Nephron progenitor cell (in vitro differentiated cells): Measurements from ENCODE around the gene EPAS1.

Source experiments
- DNase-seq: peaks from one replicate; pipeline ENCODE4 v3.0.0; 2021
- H3K27ac Mint-ChIP-seq: 2 replicates; pipeline ENCODE4 v1.8.0; 2021; ENCODE audit warnings: mild to moderate bottlenecking, moderate library complexity, mixed read lengths
- H3K27me3 Mint-ChIP-seq: 2 replicates; pipeline ENCODE4 v1.8.0; 2021; ENCODE audit warnings: mild to moderate bottlenecking, low read depth, mixed read lengths; ENCODE audit not compliant: poor library complexity
- H3K36me3 Mint-ChIP-seq: 2 replicates; pipeline ENCODE4 v1.8.0; 2021; ENCODE audit warnings: low read depth, mixed read lengths
- H3K4me1 Mint-ChIP-seq: 2 replicates; pipeline ENCODE4 v1.8.0; 2021; ENCODE audit warnings: mixed read lengths
- H3K4me3 Mint-ChIP-seq: 2 replicates; pipeline ENCODE4 v1.8.0; 2021; ENCODE audit warnings: mild to moderate bottlenecking, moderate library complexity, mixed read lengths
- H3K9me3 Mint-ChIP-seq: 2 replicates; pipeline ENCODE4 v1.8.0; 2021; ENCODE audit warnings: mild to moderate bottlenecking, moderate library complexity, mixed read lengths
- TF ChIP-seq, protein P1 (sequence below): fragments of 200-600 bp; sonication (generic); IDR thresholded peaks from 2 replicates; pipeline ENCODE4 v1.5.0; 2021; ENCODE audit warnings: antibody characterized with exemption

Gene EPAS1

DNA sequence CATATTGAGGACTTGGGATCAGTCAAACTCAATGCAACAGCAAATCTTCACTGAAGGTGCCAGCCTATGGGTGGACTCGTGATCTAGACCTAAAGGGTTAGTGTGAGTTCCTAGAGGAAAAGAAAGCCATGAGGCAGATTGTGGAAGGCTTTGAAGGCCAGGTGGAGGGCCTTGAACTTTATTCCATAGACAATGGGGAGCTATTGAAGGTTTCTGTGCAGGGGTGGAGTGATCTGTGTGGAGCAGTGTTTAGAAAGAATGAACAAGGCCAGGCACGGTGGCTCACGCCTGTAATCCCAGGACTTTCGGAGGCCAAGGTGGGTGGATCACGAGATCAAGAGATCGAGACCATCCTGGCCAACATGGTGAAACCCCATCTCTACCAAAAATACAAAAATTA lies 61.5 kb downstream of the EPAS1 start:
- no peak overlapping the region for H3K27ac Mint-ChIP-seq
- H3K4me1 Mint-ChIP-seq: no peaks in the 10 kb centered on the region

GRCh38 chr2:46360303-46360702 lies 63.1 kb downstream of the EPAS1 start:
- DNase-seq: no peak
- H3K4me3 Mint-ChIP-seq: no peak overlapping the region
- H3K4me1 Mint-ChIP-seq: peaks cover 7% of the 10 kb centered on the region

More for the DNA sequence above, 61.5 kb downstream of the EPAS1 start:
- Mint-ChIP-seq H3K36me3 (no peaks in the 10 kb centered on the region), H3K27me3 (peaks cover 19% of the 10 kb centered on the region), H3K9me3 (peaks cover 3% of the 10 kb centered on the region), H3K4me3 (no peak overlapping the region)
- no peak for DNase-seq
- TF ChIP-seq, protein P1, sequence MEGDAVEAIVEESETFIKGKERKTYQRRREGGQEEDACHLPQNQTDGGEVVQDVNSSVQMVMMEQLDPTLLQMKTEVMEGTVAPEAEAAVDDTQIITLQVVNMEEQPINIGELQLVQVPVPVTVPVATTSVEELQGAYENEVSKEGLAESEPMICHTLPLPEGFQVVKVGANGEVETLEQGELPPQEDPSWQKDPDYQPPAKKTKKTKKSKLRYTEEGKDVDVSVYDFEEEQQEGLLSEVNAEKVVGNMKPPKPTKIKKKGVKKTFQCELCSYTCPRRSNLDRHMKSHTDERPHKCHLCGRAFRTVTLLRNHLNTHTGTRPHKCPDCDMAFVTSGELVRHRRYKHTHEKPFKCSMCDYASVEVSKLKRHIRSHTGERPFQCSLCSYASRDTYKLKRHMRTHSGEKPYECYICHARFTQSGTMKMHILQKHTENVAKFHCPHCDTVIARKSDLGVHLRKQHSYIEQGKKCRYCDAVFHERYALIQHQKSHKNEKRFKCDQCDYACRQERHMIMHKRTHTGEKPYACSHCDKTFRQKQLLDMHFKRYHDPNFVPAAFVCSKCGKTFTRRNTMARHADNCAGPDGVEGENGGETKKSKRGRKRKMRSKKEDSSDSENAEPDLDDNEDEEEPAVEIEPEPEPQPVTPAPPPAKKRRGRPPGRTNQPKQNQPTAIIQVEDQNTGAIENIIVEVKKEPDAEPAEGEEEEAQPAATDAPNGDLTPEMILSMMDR: no peak

DNA sequence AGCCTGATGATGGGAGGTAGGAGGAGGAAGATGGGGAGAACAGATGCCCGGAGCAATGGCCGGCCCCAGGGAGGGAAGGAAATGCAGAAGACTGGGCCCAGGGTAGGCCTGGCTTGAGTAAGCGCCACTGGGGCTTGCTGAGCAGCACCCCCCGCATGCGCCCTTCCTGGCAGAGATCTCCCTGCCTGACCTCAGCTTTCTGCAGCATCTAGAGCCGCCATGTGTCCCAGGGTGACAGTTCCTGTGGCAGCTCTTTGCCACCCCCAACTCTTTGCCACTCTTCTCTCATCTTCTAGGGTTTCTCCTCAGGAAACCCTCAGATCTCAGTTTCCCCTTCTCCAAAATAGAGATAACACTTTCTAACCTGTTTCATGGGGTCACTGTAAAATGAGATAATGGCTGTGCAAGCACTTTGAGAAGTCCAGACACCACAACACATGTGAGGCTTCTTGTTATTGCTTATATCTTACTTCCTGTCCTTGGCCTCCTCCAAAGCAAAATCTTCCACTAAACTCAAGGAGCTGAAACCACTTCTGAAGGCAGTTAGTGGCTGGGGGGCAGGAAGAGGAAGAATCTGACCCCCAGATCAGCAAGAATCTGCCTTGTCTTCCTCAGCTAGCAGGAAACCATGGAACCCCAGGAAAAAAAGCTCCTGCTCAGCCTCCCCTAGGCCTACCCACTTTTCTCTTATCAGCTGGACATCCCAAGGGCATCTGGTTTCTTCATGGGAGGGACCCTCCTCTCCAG lies 64.9 kb downstream of the EPAS1 start:
- Mint-ChIP-seq H3K36me3 (no peaks in the 10 kb centered on the region), H3K9me3 (peaks cover 9% of the 10 kb centered on the region), H3K4me3 (no peak overlapping the region), H3K27me3 (peaks cover 18% of the 10 kb centered on the region), H3K4me1 (peaks cover 25% of the 10 kb centered on the region), H3K27ac (no peak overlapping the region)
- TF ChIP-seq, protein P1: no peak
- DNase-seq: no peak

More at GRCh38 chr2:46360303-46360702, 63.1 kb downstream of the EPAS1 start:
- Mint-ChIP-seq H3K27ac (no peak overlapping the region), H3K36me3 (no peaks in the 10 kb centered on the region), H3K9me3 (peaks cover 9% of the 10 kb centered on the region), H3K27me3 (peaks cover 18% of the 10 kb centered on the region)
- TF ChIP-seq, protein P1: no peak

GRCh38 chr2:46362667-46363012 lies 65.4 kb downstream of the EPAS1 start:
- Mint-ChIP-seq H3K27ac (no peak overlapping the region), H3K36me3 (no peaks in the 10 kb centered on the region), H3K27me3 (peaks cover 18% of the 10 kb centered on the region), H3K9me3 (peaks cover 9% of the 10 kb centered on the region), H3K4me1 (peaks cover 30% of the 10 kb centered on the region), H3K4me3 (no peak overlapping the region)
- no peak for DNase-seq
- TF ChIP-seq, protein P1: no peak

GRCh38 chr2:46363535-46364170 lies 66.4 kb downstream of the EPAS1 start:
- DNase-seq: no peak
- peaks cover 14% of the 10 kb centered on the region for H3K27me3 Mint-ChIP-seq
- H3K9me3 Mint-ChIP-seq: peaks cover 9% of the 10 kb centered on the region
- no peaks in the 10 kb centered on the region for H3K36me3 Mint-ChIP-seq
- TF ChIP-seq, protein P1: no peak
- no peak overlapping the region for H3K27ac Mint-ChIP-seq
- peaks cover 40% of the 10 kb centered on the region for H3K4me1 Mint-ChIP-seq
- no peak overlapping the region for H3K4me3 Mint-ChIP-seq
